Tibial nerve (tissue), 4 donors: Measurements from ENCODE around the gene MRFAP1.

Experiments used
- EP300 ChIP-seq, 2 donors: sonication (generic); formaldehyde crosslinking; IDR thresholded peaks; one replicate each; pipeline ENCODE4 v1.6.1; 2017; ENCODE audit warnings: antibody characterized with exemption in 2 of 2, mild to moderate bottlenecking in 1 of 2
- TF ChIP-seq, protein P1 (sequence below), 5 experiments: fragments of 200-600 bp in 3 of 5; fragments of 450-650 bp in 2 of 5; sonication (generic) in 3 of 5; IDR thresholded peaks; one replicate each; pipeline ENCODE4 v1.5.1; 2016 to 2019; ENCODE audit warnings: antibody characterized with exemption in 5 of 5, mild to moderate bottlenecking in 3 of 5, moderate library complexity in 2 of 5

DNA sequence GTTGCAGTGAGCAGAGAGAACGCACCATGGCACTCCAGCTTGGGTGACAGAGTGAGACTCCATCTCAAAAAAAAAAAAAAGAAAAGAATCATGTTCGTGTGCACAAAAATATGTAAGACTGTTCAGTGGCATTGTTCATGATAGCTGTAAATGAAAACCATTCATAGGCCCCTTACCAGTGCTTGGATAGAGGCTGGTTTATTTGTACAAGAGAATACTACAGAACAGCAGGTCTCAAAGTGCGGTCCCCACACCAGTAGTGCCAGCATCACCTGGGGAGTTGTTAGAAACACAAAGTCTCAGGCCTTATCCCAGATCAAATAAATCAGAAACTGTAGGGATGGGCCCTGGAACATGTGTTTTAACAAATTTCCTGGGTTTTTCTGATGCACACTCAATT lies 12.7 kb upstream of the MRFAP1 start:
- TF ChIP-seq, protein P1, sequence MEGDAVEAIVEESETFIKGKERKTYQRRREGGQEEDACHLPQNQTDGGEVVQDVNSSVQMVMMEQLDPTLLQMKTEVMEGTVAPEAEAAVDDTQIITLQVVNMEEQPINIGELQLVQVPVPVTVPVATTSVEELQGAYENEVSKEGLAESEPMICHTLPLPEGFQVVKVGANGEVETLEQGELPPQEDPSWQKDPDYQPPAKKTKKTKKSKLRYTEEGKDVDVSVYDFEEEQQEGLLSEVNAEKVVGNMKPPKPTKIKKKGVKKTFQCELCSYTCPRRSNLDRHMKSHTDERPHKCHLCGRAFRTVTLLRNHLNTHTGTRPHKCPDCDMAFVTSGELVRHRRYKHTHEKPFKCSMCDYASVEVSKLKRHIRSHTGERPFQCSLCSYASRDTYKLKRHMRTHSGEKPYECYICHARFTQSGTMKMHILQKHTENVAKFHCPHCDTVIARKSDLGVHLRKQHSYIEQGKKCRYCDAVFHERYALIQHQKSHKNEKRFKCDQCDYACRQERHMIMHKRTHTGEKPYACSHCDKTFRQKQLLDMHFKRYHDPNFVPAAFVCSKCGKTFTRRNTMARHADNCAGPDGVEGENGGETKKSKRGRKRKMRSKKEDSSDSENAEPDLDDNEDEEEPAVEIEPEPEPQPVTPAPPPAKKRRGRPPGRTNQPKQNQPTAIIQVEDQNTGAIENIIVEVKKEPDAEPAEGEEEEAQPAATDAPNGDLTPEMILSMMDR (IDR thresholded peaks at IDR 0.05): no peak
- no peak for TF ChIP-seq EP300 (IDR thresholded peaks at IDR 0.05)
